ENCODE results near the gene ZNF518B. TPM values are rescaled to one million over a fixed set of nuclear protein-coding genes. Genes with fewer than 3 reads are reported as not detected.
A peak's percentile ranks its signal among the peaks of the same experiment; 100 is the strongest.

Gene ZNF518B
- total RNA-seq, 2 donors from 2014 or later: 11.1 to 15.4 TPM

- Histone ChIP-seq H3K4me1 (ENCODE audit: control insufficient read depth in 1 of 2, low read depth in 2 of 2) (peaks cover 3 to 23% of the 10 kb centered on the region in 2 donors), H3K27me3 (replicated peaks; ENCODE audit: insufficient read depth) (no peaks in the 10 kb centered on the region), H3K36me3 (no peaks in the 10 kb centered on the region), H3K27ac (no peak overlapping the region), H3K9me3 (no peaks in the 10 kb centered on the region), H3K4me3 (no peak overlapping the region)
- DNase-seq (ENCODE audit: low spot score): no peak
- TF ChIP-seq, protein P1, sequence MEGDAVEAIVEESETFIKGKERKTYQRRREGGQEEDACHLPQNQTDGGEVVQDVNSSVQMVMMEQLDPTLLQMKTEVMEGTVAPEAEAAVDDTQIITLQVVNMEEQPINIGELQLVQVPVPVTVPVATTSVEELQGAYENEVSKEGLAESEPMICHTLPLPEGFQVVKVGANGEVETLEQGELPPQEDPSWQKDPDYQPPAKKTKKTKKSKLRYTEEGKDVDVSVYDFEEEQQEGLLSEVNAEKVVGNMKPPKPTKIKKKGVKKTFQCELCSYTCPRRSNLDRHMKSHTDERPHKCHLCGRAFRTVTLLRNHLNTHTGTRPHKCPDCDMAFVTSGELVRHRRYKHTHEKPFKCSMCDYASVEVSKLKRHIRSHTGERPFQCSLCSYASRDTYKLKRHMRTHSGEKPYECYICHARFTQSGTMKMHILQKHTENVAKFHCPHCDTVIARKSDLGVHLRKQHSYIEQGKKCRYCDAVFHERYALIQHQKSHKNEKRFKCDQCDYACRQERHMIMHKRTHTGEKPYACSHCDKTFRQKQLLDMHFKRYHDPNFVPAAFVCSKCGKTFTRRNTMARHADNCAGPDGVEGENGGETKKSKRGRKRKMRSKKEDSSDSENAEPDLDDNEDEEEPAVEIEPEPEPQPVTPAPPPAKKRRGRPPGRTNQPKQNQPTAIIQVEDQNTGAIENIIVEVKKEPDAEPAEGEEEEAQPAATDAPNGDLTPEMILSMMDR (IDR thresholded peaks at IDR 0.05): no peak
- ATAC-seq (ENCODE audit: insufficient number of reproducible peaks, low FRiP score, low read depth): no peak
These were observed 2.1 kb upstream of the ZNF518B start for GRCh38 chr4:10459305-10459704.

DNA sequence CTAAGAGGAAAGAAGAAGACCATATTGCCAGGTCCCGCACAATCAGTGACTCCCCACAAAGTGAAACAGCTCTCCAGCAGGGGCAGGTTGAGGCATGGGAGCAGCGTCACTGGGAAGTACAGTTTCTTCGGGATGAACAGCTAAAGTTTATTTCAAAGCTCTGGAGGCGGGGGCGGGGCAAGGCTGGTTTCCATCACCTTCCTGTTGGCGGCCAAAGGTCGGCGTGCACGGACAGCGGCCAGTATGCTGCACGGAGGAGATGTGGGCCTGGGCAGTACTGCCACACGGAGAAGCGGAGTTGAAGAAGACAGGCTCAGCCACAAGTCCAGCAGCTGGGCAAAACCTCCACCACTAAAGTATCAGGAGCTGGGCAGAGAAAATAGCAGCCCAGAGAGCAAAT is 951 bp upstream of the ZNF518B start:
- DNase-seq (ENCODE audit: low spot score): no peak
- H3K27ac ChIP-seq: no peak overlapping the region
- H3K9me3 ChIP-seq: no peaks in the 10 kb centered on the region
- ATAC-seq (ENCODE audit: insufficient number of reproducible peaks, low FRiP score, low read depth): peak; percentile 48
- peaks cover 3 to 23% of the 10 kb centered on the region in 2 donors for H3K4me1 ChIP-seq (ENCODE audit: control insufficient read depth in 1 of 2, low read depth in 2 of 2)
- no peaks in the 10 kb centered on the region for H3K36me3 ChIP-seq
- peak overlapping the region; percentile 74 for H3K4me3 ChIP-seq
- H3K27me3 ChIP-seq (replicated peaks; ENCODE audit: insufficient read depth): no peaks in the 10 kb centered on the region
- TF ChIP-seq, protein P1 (IDR thresholded peaks at IDR 0.05): no peak

GRCh38 chr4:10456595-10457254 is 501 bp downstream of the ZNF518B start:
- no peaks in the 10 kb centered on the region for H3K36me3 ChIP-seq
- H3K4me3 ChIP-seq: peak overlapping the region; percentile 74
- TF ChIP-seq, protein P1 (IDR thresholded peaks at IDR 0.05): no peak
- H3K27me3 ChIP-seq (replicated peaks; ENCODE audit: insufficient read depth): no peaks in the 10 kb centered on the region
- no peaks in the 10 kb centered on the region for H3K9me3 ChIP-seq
- peaks cover 3 to 20% of the 10 kb centered on the region in 2 donors for H3K4me1 ChIP-seq (ENCODE audit: control insufficient read depth in 1 of 2, low read depth in 2 of 2)
- ATAC-seq (ENCODE audit: insufficient number of reproducible peaks, low FRiP score, low read depth): no peak
- DNase-seq (ENCODE audit: low spot score): no peak
- H3K27ac ChIP-seq: no peak overlapping the region

GRCh38 chr4:10456260-10456594 is 999 bp downstream of the ZNF518B start:
- Histone ChIP-seq H3K9me3 (no peaks in the 10 kb centered on the region), H3K27me3 (replicated peaks; ENCODE audit: insufficient read depth) (no peaks in the 10 kb centered on the region), H3K27ac (no peak overlapping the region), H3K36me3 (no peaks in the 10 kb centered on the region), H3K4me3 (peak overlapping the region; percentile 74), H3K4me1 (ENCODE audit: control insufficient read depth in 1 of 2, low read depth in 2 of 2) (peaks cover 0 to 16% of the 10 kb centered on the region in 2 donors)
- ATAC-seq (ENCODE audit: insufficient number of reproducible peaks, low FRiP score, low read depth): no peak
- no peak for DNase-seq (ENCODE audit: low spot score)
- TF ChIP-seq, protein P1 (IDR thresholded peaks at IDR 0.05): no peak

- peaks cover 0 to 10% of the 10 kb centered on the region in 2 donors for H3K4me1 ChIP-seq (ENCODE audit: control insufficient read depth in 1 of 2, low read depth in 2 of 2)
- ATAC-seq (ENCODE audit: insufficient number of reproducible peaks, low FRiP score, low read depth) (no peak), DNase-seq (ENCODE audit: low spot score) (no peak)
- no peak overlapping the region for H3K4me3 ChIP-seq
- no peaks in the 10 kb centered on the region for H3K9me3 ChIP-seq
- TF ChIP-seq, protein P1 (IDR thresholded peaks at IDR 0.05): no peak
- H3K36me3 ChIP-seq: peaks cover 3% of the 10 kb centered on the region
- H3K27ac ChIP-seq: no peak overlapping the region
- no peaks in the 10 kb centered on the region for H3K27me3 ChIP-seq (replicated peaks; ENCODE audit: insufficient read depth)
These were observed 2.1 kb downstream of the ZNF518B start for GRCh38 chr4:10455133-10455532.
